NCI-H2029 (cell line): ENCODE measurements around the gene JDP2.

Source experiments
- DNase-seq: peaks from one replicate; lab custom pipeline; 2025; lab: John Stamatoyannopoulos, UW

JDP2 gene

GRCh38 chr14:75437201-75438143 is 9.7 kb downstream of the JDP2 start:
- DNase-seq: peak; percentile 26

- DNase-seq: no peak
Measured at GRCh38 chr14:75438486-75439080, 10.8 kb downstream of the JDP2 start.

GRCh38 chr14:75439989-75440388 is 12.2 kb downstream of the JDP2 start:
- no peak for DNase-seq

GRCh38 chr14:75440733-75441477 is 13.1 kb downstream of the JDP2 start:
- no peak for DNase-seq

- no peak for DNase-seq
Measured at GRCh38 chr14:75441728-75442127, 13.9 kb downstream of the JDP2 start.

- DNase-seq: no peak
Measured at GRCh38 chr14:75442166-75442565, 14.3 kb downstream of the JDP2 start.

GRCh38 chr14:75442642-75443041 is 14.8 kb downstream of the JDP2 start:
- no peak for DNase-seq

GRCh38 chr14:75443203-75443969 is 15.6 kb downstream of the JDP2 start:
- DNase-seq: no peak

GRCh38 chr14:75445236-75445635 is 17.4 kb downstream of the JDP2 start:
- no peak for DNase-seq

- no peak for DNase-seq
Measured at GRCh38 chr14:75445963-75446362, 18.1 kb downstream of the JDP2 start.

GRCh38 chr14:75446447-75446846 is 18.6 kb downstream of the JDP2 start:
- no peak for DNase-seq

- no peak for DNase-seq
Measured at GRCh38 chr14:75448209-75448608, 20.4 kb downstream of the JDP2 start.

GRCh38 chr14:75449036-75449435 is 21.2 kb downstream of the JDP2 start:
- DNase-seq: no peak

GRCh38 chr14:75449696-75450095 is 21.9 kb downstream of the JDP2 start:
- DNase-seq: no peak

- DNase-seq: peak; percentile 72
Measured at GRCh38 chr14:75450381-75451276, 22.8 kb downstream of the JDP2 start.

- DNase-seq: no peak
Measured at GRCh38 chr14:75452324-75452723, 24.5 kb downstream of the JDP2 start.

- DNase-seq: no peak
Measured at GRCh38 chr14:75452900-75453816, 25.3 kb downstream of the JDP2 start.

- DNase-seq: no peak
Measured at GRCh38 chr14:75453817-75454434, 26.1 kb downstream of the JDP2 start.

- DNase-seq: peak; percentile 32
Measured at GRCh38 chr14:75454963-75455546, 27.2 kb downstream of the JDP2 start.
